ENCODE measurements around the gene PRIM2.

DNA sequence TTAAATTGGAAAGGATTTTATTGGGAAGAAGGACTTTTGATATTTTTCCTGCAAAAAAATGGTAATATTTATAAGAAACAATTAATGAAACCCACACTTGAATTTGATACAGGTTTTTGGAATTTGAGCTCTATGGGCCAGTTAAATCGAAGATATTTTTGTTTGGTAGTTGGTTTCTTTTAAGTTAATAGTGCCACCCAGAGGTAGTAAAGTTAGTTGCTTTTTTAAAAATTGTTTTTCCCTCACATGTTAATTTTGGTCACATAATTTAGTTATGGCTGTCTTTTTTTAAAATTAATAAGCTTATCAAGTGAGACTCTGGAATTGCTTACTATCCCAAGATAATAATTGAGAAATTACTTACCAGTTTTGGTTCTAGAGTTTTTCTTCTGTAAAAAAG is 7.1 kb downstream of the PRIM2 start:
- TF ChIP-seq CTCF (IDR thresholded peaks at IDR 0.05; ENCODE audit: insufficient read depth, low read length, poor library complexity, severe bottlenecking) (peak; percentile 76), EZH2phosphoT487 (conservative IDR thresholded peaks at IDR 0.05; ENCODE audit: low read length) (no peak)
